Stimulated activated CD4-positive, alpha-beta T cell treated with anti-CD3 and anti-CD28 coated beads, Interleukin-12 subunit alpha, Interleukin-12 subunit beta, amount 100 ng/mL, for 4 hours (primary cell): Measurements from ENCODE around the gene COL4A2.
A peak's percentile ranks its signal among the peaks of the same experiment; 100 is the strongest.
"Not testable (repeated sequence)": the region's sequence is repeated elsewhere in the genome, so short reads cannot be mapped to it uniquely, and the experiment has no call there.

Experiments
- DNase-seq: peaks from one replicate; pipeline ENCODE4 v3.0.0-alpha.2; 2020

The COL4A2 gene

GRCh38 chr13:110445722-110446574 lies 138.9 kb downstream of the COL4A2 start:
- no peak for DNase-seq

- DNase-seq = no peak
Observed at GRCh38 chr13:110446575-110446890, 139.4 kb downstream of the COL4A2 start.

GRCh38 chr13:110447058-110447511 lies 140.0 kb downstream of the COL4A2 start:
- DNase-seq = no peak

GRCh38 chr13:110447801-110448200 lies 140.7 kb downstream of the COL4A2 start:
- no peak for DNase-seq

GRCh38 chr13:110448230-110448629 lies 141.1 kb downstream of the COL4A2 start:
- no peak for DNase-seq

GRCh38 chr13:110448677-110449076 lies 141.6 kb downstream of the COL4A2 start:
- DNase-seq = no peak

- DNase-seq = no peak
Observed at GRCh38 chr13:110449219-110450015, 142.3 kb downstream of the COL4A2 start.

- no peak for DNase-seq
Observed at GRCh38 chr13:110450016-110450900, 143.2 kb downstream of the COL4A2 start.

- no peak for DNase-seq
Observed at GRCh38 chr13:110450941-110451730, 144.1 kb downstream of the COL4A2 start.

- not testable (repeated sequence) for DNase-seq
Observed at GRCh38 chr13:110453091-110453490, 146.0 kb downstream of the COL4A2 start.

- DNase-seq = no peak
Observed at GRCh38 chr13:110453797-110454196, 146.7 kb downstream of the COL4A2 start.

GRCh38 chr13:110454227-110454859 lies 147.3 kb downstream of the COL4A2 start:
- DNase-seq = no peak

GRCh38 chr13:110454956-110455355 lies 147.9 kb downstream of the COL4A2 start:
- DNase-seq = no peak

- no peak for DNase-seq
Observed at GRCh38 chr13:110455444-110455843, 148.4 kb downstream of the COL4A2 start.

GRCh38 chr13:110455941-110456340 lies 148.9 kb downstream of the COL4A2 start:
- peak; percentile 54 for DNase-seq

GRCh38 chr13:110456550-110456949 lies 149.5 kb downstream of the COL4A2 start:
- no peak for DNase-seq

GRCh38 chr13:110457361-110457760 lies 150.3 kb downstream of the COL4A2 start:
- DNase-seq = no peak

GRCh38 chr13:110458017-110458416 lies 150.9 kb downstream of the COL4A2 start:
- no peak for DNase-seq

- DNase-seq = no peak
Observed at GRCh38 chr13:110458594-110459365, 151.7 kb downstream of the COL4A2 start.

GRCh38 chr13:110462091-110462490 lies 155.0 kb downstream of the COL4A2 start:
- DNase-seq = no peak

- no peak for DNase-seq
Observed at GRCh38 chr13:110463156-110463555, 156.1 kb downstream of the COL4A2 start.
